ENCODE measurements around the gene KBTBD13.

- TF ChIP-seq POLR2A (IDR thresholded peaks at IDR 0.05; ENCODE audit: low read length): no peak
- TF ChIP-seq GATA1 (IDR thresholded peaks at IDR 0.05; ENCODE audit: low read depth, low read length): no peak
These were observed 11.5 kb downstream of the KBTBD13 start for GRCh38 chr15:65087873-65088642.
